SK-N-SH treated with all-trans-retinoic acid at 6 μM for 48 hours (cell line): ENCODE measurements around the gene FGF22.

ENCODE experiments used
- ATAC-seq: fragments of 200-7000 bp; cut with Tn5 transposase; 3 replicates; pipeline ENCODE4 v1.9.1; 2020; ENCODE audit warnings: mild to moderate bottlenecking, moderate library complexity
- CSDC2 ChIP-seq: fragments of 250-450 bp; sonication (Bioruptor Pico); IDR thresholded peaks from 2 replicates; pipeline ENCODE4 v1.5.0; 2020; ENCODE audit warnings: mild to moderate bottlenecking, moderate library complexity
- CSRNP3 ChIP-seq: fragments of 250-450 bp; sonication (Bioruptor Pico); IDR thresholded peaks from 2 replicates; pipeline ENCODE4 v1.5.1; 2021; ENCODE audit warnings: mild to moderate bottlenecking, moderate library complexity
- ESRRG ChIP-seq: fragments of 250-450 bp; sonication (Bioruptor Pico); IDR thresholded peaks from 2 replicates; pipeline ENCODE4 v1.6.1; 2021; ENCODE audit warnings: mild to moderate bottlenecking
- GLIS3 ChIP-seq: fragments of 250-450 bp; sonication (Bioruptor Pico); IDR thresholded peaks from 2 replicates; pipeline ENCODE4 v1.5.0; 2020; ENCODE audit warnings: mild to moderate bottlenecking, moderate library complexity
- ISL1 ChIP-seq: fragments of 250-450 bp; sonication (Bioruptor Pico); IDR thresholded peaks from 2 replicates; pipeline ENCODE4 v2.1.2; 2022; ENCODE audit warnings: mild to moderate bottlenecking, moderate library complexity
- OSR1 ChIP-seq: fragments of 250-450 bp; sonication (Bioruptor Pico); IDR thresholded peaks from 2 replicates; pipeline ENCODE4 v1.8.0; 2022; ENCODE audit warnings: moderate library complexity, mild to moderate bottlenecking, inconsistent platforms
- POU6F1 ChIP-seq: fragments of 250-450 bp; sonication (Bioruptor Pico); IDR thresholded peaks from 2 replicates; pipeline ENCODE4 v1.8.0; 2021; ENCODE audit warnings: low read depth, mild to moderate bottlenecking, moderate library complexity, borderline replicate concordance
- PPARA ChIP-seq: fragments of 250-450 bp; sonication (Bioruptor Pico); IDR thresholded peaks from 2 replicates; pipeline ENCODE4 v1.5.0; 2020; ENCODE audit warnings: mild to moderate bottlenecking, borderline replicate concordance
- RARB ChIP-seq: fragments of 250-450 bp; sonication (Bioruptor Pico); IDR thresholded peaks from 2 replicates; pipeline ENCODE4 v1.8.0; 2021; ENCODE audit warnings: mild to moderate bottlenecking, moderate library complexity
- SNAI2 ChIP-seq: fragments of 250-450 bp; sonication (Bioruptor Pico); IDR thresholded peaks from 2 replicates; pipeline ENCODE4 v1.5.0; 2020; ENCODE audit warnings: mild to moderate bottlenecking, moderate library complexity
- TOX ChIP-seq: fragments of 250-450 bp; sonication (Bioruptor Pico); IDR thresholded peaks from 2 replicates; pipeline ENCODE4 v1.8.0; 2021; ENCODE audit warnings: mild to moderate bottlenecking, moderate library complexity, borderline replicate concordance
- ZFP3 ChIP-seq: fragments of 250-450 bp; sonication (Bioruptor Pico); IDR thresholded peaks from 2 replicates; pipeline ENCODE4 v1.5.0; 2020; ENCODE audit warnings: mild to moderate bottlenecking, moderate library complexity
- ZNF565 ChIP-seq: fragments of 450-650 bp; formaldehyde crosslinking; conservative IDR thresholded peaks from 2 replicates; pipeline ENCODE4 v1.5.0; 2020; ENCODE audit warnings: low read depth, mild to moderate bottlenecking, moderate library complexity
- ZNF8 ChIP-seq: fragments of 450-650 bp; formaldehyde crosslinking; IDR thresholded peaks from 2 replicates; pipeline ENCODE4 v1.5.0; 2020; ENCODE audit warnings: mild to moderate bottlenecking, moderate library complexity

The FGF22 gene

GRCh38 chr19:690203-690602, 50.5 kb downstream of the FGF22 start:
- TF ChIP-seq PPARA (no peak), ZNF565 (CRISPR knock-in tag) (no peak), GLIS3 (CRISPR knock-in tag) (no peak), SNAI2 (CRISPR knock-in tag) (no peak), ISL1 (CRISPR knock-in tag) (no peak), ESRRG (CRISPR knock-in tag) (no peak), ZNF8 (no peak), RARB (CRISPR knock-in tag) (no peak), ZFP3 (CRISPR knock-in tag) (no peak), TOX (CRISPR knock-in tag) (no peak), OSR1 (CRISPR knock-in tag) (no peak), CSDC2 (CRISPR knock-in tag) (no peak), CSRNP3 (CRISPR knock-in tag) (no peak), POU6F1 (no peak)
- TF ChIP-seq, all 23 proteins: peak for 0
- no peak for ATAC-seq
